HG03521 (cell line): ENCODE data around the gene SMARCA1.

Experiments used
- ATAC-seq: cut with Tn5 transposase; IDR thresholded peaks from one replicate; pipeline ENCODE4 v1.9.1; 2021; ENCODE audit warnings: mild to moderate bottlenecking, moderate library complexity; ENCODE audit not compliant: unreplicated experiment

SMARCA1 gene

DNA sequence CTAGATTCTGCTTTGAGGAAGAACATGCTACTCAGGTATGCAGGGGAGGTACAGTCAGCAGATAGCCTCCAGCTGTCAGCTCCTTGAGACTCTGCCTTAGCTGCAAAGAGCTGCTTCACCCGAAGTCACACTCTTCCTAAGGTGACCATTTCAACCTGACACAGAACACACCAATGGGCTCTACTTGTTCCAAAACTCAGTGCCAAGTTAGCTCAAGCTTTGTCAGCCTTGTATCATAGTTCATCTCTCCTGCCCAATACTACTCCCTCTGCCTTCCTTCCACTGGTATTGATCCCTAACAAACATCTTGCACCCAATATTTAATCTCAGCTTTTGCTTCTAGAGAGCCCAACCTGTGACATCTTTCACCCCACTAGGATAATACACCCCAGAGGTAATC, 7.8 kb upstream of the SMARCA1 start:
- ATAC-seq, result no peak

GRCh38 chrX:129530410-129530809, 7.1 kb upstream of the SMARCA1 start:
- ATAC-seq, result no peak

DNA sequence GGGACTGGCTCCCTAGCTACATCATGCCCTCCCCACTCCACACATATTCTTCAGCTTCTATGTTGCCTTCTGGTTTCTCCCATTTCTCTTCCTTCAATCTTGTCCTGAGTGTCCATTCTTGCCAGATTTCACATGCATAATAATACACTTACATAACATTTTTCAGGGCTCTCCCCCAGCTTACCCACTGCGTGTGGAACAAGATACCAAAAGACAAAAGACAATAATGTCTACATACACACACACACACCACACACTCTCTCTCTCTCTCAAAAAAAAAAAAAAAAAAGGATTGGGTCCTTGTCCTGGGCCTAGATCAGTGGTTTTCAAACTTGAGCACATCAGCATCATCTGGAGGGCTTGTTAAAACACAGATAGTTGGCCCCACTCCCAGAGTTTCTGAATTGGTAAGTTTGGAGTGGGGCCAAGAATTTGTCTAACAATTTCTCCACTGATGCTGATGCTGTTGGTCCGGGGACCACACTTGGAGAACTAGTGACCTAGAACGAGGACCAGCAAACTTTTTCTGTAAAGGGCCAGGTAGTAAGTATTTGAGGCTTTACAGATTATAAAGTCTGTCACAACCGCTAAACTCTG, 6.5 kb upstream of the SMARCA1 start:
- no peak for ATAC-seq

GRCh38 chrX:129525896-129526295, 2.6 kb upstream of the SMARCA1 start:
- no peak for ATAC-seq

- no peak for ATAC-seq
Observed at GRCh38 chrX:129525162-129525561, 1.9 kb upstream of the SMARCA1 start.

- no peak for ATAC-seq
Observed at GRCh38 chrX:129524250-129524850, 1.1 kb upstream of the SMARCA1 start.

GRCh38 chrX:129522184-129523078, 859 bp downstream of the SMARCA1 start:
- no peak for ATAC-seq

DNA sequence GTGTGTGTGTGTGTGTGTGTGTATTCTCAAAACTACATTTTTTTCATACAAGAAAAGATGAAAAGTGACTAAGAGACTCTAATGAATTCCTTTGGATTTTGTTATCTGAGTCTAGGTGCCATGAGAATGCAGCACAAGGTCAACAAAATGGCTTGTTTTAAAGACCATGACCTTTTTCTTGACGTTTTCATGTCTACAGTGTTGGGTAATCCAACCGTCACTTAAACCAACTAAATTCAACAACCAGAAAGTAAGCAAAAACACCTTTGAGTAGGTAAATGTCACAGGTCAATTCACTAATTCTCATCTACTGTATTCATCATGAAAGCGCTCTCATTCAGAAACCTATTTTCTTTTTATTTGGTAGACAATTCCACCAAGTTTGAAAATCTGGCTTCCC, 3.1 kb downstream of the SMARCA1 start:
- ATAC-seq, result no peak

GRCh38 chrX:129516402-129516801, 6.9 kb downstream of the SMARCA1 start:
- no peak for ATAC-seq

DNA sequence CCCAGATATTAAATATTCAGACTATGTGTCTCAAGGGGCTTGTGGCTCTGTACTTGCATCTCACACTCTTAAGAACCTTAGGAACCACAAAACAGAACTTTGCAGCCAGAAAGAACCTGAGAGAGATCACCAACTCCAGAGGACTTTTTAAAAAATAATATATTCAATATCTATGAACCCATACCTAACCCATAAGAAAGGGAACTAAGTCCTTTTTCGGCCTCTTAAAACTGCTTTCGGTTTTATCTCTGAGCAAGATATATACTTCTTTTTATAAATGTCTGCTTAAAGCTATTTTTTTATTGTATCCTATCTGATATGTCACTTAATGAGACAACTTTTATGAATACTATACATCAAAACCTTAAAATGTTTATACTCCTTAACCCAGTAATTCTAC, 10.9 kb downstream of the SMARCA1 start:
- ATAC-seq, result no peak

GRCh38 chrX:129511689-129512088, 11.6 kb downstream of the SMARCA1 start:
- ATAC-seq, result no peak

GRCh38 chrX:129510331-129510730, 13.0 kb downstream of the SMARCA1 start:
- ATAC-seq, result no peak

GRCh38 chrX:129497146-129497843, 26.0 kb downstream of the SMARCA1 start:
- no peak for ATAC-seq

DNA sequence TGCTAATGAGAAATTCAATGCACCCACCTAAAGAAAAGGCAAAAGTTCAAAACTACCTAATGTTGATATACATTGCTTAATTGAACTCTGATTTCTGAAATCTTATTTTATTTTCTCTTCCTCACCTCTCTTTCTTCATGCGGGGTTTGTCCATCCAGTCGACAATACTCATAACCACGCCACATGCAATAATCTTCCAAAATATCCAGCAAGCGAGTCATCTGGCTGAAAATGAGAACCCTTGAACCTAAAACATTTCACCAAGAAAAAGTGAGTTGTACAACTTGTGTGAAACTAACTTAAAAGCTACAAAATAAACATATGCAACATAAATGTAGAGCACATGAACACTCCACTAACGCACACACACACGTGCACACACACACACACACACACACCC, 26.7 kb downstream of the SMARCA1 start:
- ATAC-seq, result no peak

DNA sequence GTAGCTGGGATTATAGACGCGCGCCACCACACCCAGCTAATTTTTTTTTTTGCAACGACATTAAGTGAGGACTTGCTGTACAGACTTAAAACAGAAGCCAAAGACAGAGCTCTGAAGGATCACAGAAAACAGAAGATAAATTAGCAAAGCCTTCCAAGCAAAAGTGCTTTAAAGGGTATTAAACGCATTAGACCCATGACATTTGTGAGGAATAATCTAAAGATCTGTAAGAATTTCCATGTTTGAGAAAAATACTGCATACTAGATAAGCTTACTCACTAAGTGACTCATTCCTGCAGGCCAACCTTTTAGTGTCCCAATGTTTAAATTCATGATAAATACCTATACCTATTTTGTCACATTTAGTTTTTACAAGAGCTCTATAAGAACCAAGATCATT, 27.4 kb downstream of the SMARCA1 start:
- no peak for ATAC-seq

DNA sequence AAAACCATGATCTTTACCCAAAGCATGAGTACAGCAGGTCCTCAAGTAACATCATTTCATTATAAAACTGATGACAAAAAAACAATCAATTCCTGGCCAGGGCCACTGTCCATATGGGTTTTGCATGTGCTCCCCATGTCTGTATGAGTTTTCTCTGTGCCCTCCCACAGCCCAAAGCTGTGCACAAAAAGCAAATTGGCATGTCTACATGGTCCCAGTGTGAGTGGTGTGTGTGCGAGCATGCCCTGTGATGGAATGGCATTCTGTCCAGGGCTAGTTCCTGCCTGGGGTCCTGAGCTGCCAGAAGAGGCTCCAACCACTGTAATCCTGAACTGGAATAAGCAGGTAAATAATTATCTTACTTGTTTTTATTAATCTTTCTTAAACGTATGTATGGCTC, 28.4 kb downstream of the SMARCA1 start:
- no peak for ATAC-seq

- no peak for ATAC-seq
Observed at GRCh38 chrX:129493643-129494042, 29.6 kb downstream of the SMARCA1 start.

DNA sequence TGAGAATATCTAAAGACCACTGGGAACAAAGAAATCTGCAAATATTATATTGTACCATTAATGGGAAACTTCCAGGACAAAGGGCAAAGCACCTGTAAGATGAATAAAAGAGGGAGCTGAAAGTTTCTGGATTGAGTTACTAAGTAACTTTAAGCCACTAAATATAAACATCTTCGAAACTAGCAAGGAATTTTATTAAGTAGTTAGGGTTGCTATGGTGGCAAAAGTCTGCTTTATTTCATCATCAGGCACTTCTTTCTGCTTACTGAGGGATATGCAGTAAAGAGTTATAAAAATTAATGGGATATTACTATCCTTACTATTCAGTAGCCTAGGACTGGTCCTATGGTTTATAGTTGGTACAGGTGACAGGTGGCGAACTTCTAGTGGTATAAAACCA, 33.0 kb downstream of the SMARCA1 start:
- ATAC-seq, result no peak

- ATAC-seq, result no peak
Observed at GRCh38 chrX:129488359-129488758, 34.9 kb downstream of the SMARCA1 start.

- ATAC-seq, result no peak
Observed at GRCh38 chrX:129480889-129481288, 42.4 kb downstream of the SMARCA1 start.

GRCh38 chrX:129478516-129478915, 44.8 kb downstream of the SMARCA1 start:
- no peak for ATAC-seq
